Heart left ventricle (tissue), 16 donors: ENCODE results near the gene SYNE2. TPM values are rescaled to one million over a fixed set of nuclear protein-coding genes. Genes with fewer than 3 reads are reported as not detected.

Experiments used
- ATAC-seq, 4 donors: fragments of 200-7000 bp; cut with Tn5 transposase; one replicate each; pipeline ENCODE4 v1.9.1; 2020 to 2022; ENCODE audit warnings: moderate library complexity in 4 of 4, mild to moderate bottlenecking in 3 of 4, moderate number of reproducible peaks in 1 of 4
- DNase-seq, 5 donors: peaks; one replicate each; pipeline ENCODE4 v3.0.0-alpha.2; 2020
- H3K27ac ChIP-seq, 12 donors: fragments of 200-600 bp; sonication (generic) in 4 of 12; one replicate each; pipeline versions ENCODE4 v1.5.0 to v1.8.0; 2016 to 2022; ENCODE audit warnings: mild to moderate bottlenecking in 2 of 12
- H3K27me3 ChIP-seq, 9 donors: fragments of 200-600 bp; sonication (generic) in 2 of 9; one replicate each; pipeline versions ENCODE4 v1.5.1 to v1.8.0; 2016 to 2022; ENCODE audit warnings: mild to moderate bottlenecking in 3 of 9
- H3K36me3 ChIP-seq, 9 donors: fragments of 200-600 bp; sonication (generic) in 2 of 9; one replicate each; pipeline versions ENCODE4 v1.5.0 to v1.8.0; 2018 to 2022; ENCODE audit warnings: mild to moderate bottlenecking in 2 of 9
- H3K4me1 ChIP-seq, 12 donors: fragments of 200-600 bp; sonication (generic) in 4 of 12; one replicate each; pipeline versions ENCODE4 v1.5.0 to v1.8.0; 2016 to 2022; ENCODE audit warnings: mild to moderate bottlenecking in 3 of 12
- H3K4me3 ChIP-seq, 12 donors: fragments of 200-600 bp; sonication (generic) in 4 of 12; one replicate each; pipeline versions ENCODE4 v1.5.0 to v1.8.0; 2017 to 2022; ENCODE audit warnings: mild to moderate bottlenecking in 9 of 12, moderate library complexity in 4 of 12
- H3K9me3 ChIP-seq, 12 donors: fragments of 200-600 bp; sonication (generic) in 4 of 12; one replicate each; pipeline versions ENCODE4 v1.5.0 to v1.8.0; 2016 to 2022; ENCODE audit warnings: mild to moderate bottlenecking in 1 of 12
- POLR2A ChIP-seq, 2 donors: fragments of 450-650 bp; IDR thresholded peaks; one replicate each; pipeline ENCODE4 v1.6.1; 2017; ENCODE audit warnings: antibody characterized with exemption in 2 of 2, mild to moderate bottlenecking in 2 of 2, moderate library complexity in 2 of 2
- WGBS, 4 donors: extraction: QIAGEN DNeasy Blood & Tissue Kit in 2 of 4; methylation state at CpG; one replicate each; pipeline versions ENCODE4 v1.1.5 to v1.1.7; 2013 to 2018; 5-methylcytosine and 5-hydroxymethylcytosine counted together
- intact Hi-C, 10 donors: fragments of 100-400 bp; cut with DNase I; formaldehyde crosslinking; loops; one replicate each; pipeline versions ENCODE4 v1.11.1 to v1.14.2; 2022
- polyA plus RNA-seq, 2 donors: library from polyadenylated mRNA; stranded (reverse); fragments of 200-250 nt; gene quantifications; one replicate each; pipeline ENCODE4 v1.2.3, GENCODE V29; 2013
- total RNA-seq, 9 donors: library from RNA; depleted of rRNA in 2 of 9; stranded (reverse); fragments of >200 nt in 2 of 9; fragmentation: NEBNext Ultra II Directional in 3 of 9; extraction: Animal tissue kit (Norgen Biotek cat#: 25700) in 3 of 9; gene quantifications; one replicate each; pipeline versions ENCODE4 v1.1.0 to v1.2.4, GENCODE V29; 2016 to 2023
- TF ChIP-seq, protein P1 (sequence below), 12 donors: fragments of 200-600 bp; sonication (generic) in 4 of 12; IDR thresholded peaks; one replicate each; pipeline versions ENCODE4 v1.5.0 to v1.8.0; 2018 to 2022; ENCODE audit warnings: antibody characterized with exemption in 12 of 12, mild to moderate bottlenecking in 5 of 12
- donor health status: ischemic (EF 13 %, LVEDD 7.1; RV severe dilation, severe dysfunction).
- donor health status: healthy with polysubstance abuse.
- donor health status: DM: no; HTN: yes; CAD: no.
- donor health status: DM: no; HTN: no; CAD: no.
- donor health status: ischemic (EF 25% LVEDD 6.9; RV normal size, moderate dysfunction).
- donor health status: ischemic (EF 25% LVEDD 5.7; RV mildly dilated, moderate dysfunction).
- donor health status: healthy.
- donor health status: DM: yes; HTN: yes; CAD: no.
- donor health status: ischemic (EF 35%, LVEDD 5.7; RV mildly dilated, moderate dysfunction).
- donor health status: nonischemic (EF 11% LVEDD 7.7; RV severe dilation, severe dysfunction).
- donor health status: DM: yes; HTN: yes; CAD: no.
- donor health status: PGD.
- donor health status: ischemic (EF 29% LVEDD 5.4; RV normal size, mild dysfunction).
- donor health status: nonischemic (EF 23%, LVEDD 6.1; RV moderate dilation, normal function).

The SYNE2 gene
- total and polyA plus RNA-seq, 11 donors: 58.2 to 255 (median 111) TPM

DNA sequence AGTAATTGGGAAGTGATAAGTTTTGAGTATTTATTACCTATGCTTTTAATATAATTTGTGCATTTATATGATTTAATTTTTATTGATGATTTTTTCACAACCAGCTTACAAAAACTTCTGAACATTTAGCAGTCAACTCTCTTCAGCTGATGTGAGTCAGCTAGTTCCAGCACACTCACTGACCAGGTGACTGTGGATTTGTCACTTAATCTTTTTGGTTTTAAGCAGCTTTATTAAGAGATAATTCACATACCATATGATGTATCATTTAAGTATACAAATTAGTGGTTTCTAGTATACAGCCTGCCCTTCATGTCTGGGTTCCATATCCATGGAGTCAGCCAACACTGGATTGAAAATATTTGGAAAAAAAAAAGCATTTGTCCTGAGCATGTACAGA, 103.5 kb downstream of the SYNE2 start:
- no peak for DNase-seq
- intact Hi-C loops: loop anchor here in 3 of 10 donors (10.0 kb wide), 1 partner anchor 102 kb away; the partner anchor contains the start of gene SYNE2 (in 3 of the 3)

DNA sequence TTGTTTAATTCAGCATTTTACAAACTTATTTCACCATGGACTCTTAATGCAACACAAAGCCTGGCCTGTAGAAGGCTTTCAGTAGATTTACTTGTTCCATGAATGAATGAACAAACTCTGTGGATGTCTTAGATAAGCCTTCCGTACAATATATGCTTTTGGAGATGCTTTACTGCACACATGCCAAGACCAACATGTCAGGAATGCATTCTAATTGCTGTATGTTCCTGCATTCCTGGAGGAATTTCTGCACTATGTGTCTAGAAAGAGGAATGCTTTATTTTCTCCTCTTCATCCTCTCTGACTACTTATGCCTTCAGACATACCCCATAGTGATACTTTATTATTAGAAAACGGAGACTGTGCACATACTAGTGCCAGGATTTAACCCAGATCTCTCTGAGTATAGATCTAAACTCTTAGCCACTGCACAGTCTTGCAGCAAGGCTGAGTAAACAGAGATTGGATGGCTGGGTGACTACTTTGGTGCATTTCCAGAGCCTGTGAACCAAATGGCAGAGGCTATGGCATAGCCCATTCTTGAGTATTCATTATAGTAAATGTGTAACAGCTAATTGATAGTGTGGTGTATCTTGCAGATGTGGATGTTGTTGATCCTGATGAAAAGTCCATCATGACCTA, 108.2 kb downstream of the SYNE2 start:
- peaks cover 0 to 12% (median 0%) of the 10 kb centered on the region in 12 donors for H3K4me1 ChIP-seq
- intact Hi-C loops: no loop called here
- H3K9me3 ChIP-seq: no peaks in the 10 kb centered on the region
- TF ChIP-seq, protein P1, sequence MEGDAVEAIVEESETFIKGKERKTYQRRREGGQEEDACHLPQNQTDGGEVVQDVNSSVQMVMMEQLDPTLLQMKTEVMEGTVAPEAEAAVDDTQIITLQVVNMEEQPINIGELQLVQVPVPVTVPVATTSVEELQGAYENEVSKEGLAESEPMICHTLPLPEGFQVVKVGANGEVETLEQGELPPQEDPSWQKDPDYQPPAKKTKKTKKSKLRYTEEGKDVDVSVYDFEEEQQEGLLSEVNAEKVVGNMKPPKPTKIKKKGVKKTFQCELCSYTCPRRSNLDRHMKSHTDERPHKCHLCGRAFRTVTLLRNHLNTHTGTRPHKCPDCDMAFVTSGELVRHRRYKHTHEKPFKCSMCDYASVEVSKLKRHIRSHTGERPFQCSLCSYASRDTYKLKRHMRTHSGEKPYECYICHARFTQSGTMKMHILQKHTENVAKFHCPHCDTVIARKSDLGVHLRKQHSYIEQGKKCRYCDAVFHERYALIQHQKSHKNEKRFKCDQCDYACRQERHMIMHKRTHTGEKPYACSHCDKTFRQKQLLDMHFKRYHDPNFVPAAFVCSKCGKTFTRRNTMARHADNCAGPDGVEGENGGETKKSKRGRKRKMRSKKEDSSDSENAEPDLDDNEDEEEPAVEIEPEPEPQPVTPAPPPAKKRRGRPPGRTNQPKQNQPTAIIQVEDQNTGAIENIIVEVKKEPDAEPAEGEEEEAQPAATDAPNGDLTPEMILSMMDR (IDR thresholded peaks at IDR 0.05): no peak
- no peak for TF ChIP-seq POLR2A (IDR thresholded peaks at IDR 0.05)
- H3K4me3 ChIP-seq: no peak overlapping the region
- H3K27ac ChIP-seq: no peak overlapping the region
- WGBS, 4 donors: 62 to 80% (median 71%) methylated on average over 2 of the region's 2 CpGs
- H3K27me3 ChIP-seq: no peaks in the 10 kb centered on the region
- ATAC-seq: no peak
- peaks cover 0 to 40% (median 9%) of the 10 kb centered on the region in 9 donors for H3K36me3 ChIP-seq
- DNase-seq: no peak

More for the DNA sequence above, 103.5 kb downstream of the SYNE2 start:
- Histone ChIP-seq H3K4me3 (no peak overlapping the region), H3K4me1 (peaks cover 0 to 27% (median 11%) of the 10 kb centered on the region in 12 donors), H3K27ac (no peak overlapping the region), H3K27me3 (no peaks in the 10 kb centered on the region), H3K36me3 (peaks cover 0 to 36% (median 9%) of the 10 kb centered on the region in 9 donors), H3K9me3 (no peaks in the 10 kb centered on the region)
- no peak for ATAC-seq
- TF ChIP-seq POLR2A (IDR thresholded peaks at IDR 0.05): no peak
- TF ChIP-seq, protein P1 (IDR thresholded peaks at IDR 0.05): no peak

DNA sequence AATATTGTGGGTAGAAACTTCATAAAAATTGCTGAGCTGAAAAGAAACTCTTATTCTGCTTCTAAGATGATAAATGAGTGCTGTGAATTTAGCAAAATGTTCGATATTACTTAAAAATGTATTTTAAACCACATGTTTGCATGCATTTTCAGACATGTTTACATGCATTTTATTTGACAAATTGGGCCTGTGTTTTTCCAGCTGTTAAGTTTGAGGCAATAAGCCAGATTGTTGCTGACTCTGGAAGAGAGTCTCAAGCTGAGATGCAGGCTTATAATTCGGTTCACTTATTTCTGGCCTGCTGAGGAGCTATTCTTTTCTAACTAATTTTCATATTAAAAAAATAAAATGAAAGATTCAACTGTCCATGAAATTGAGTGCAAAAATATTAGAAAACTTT, 110.1 kb downstream of the SYNE2 start:
- peaks cover 0 to 36% (median 14%) of the 10 kb centered on the region in 9 donors for H3K36me3 ChIP-seq
- no peaks in the 10 kb centered on the region for H3K9me3 ChIP-seq
- DNase-seq: no peak
- WGBS, 4 donors: 65 to 80% (median 70%) methylated on average over 2 of the region's 2 CpGs
- no peak overlapping the region for H3K4me3 ChIP-seq
- H3K27me3 ChIP-seq: no peaks in the 10 kb centered on the region
- intact Hi-C loops: no loop called here
- no peak for ATAC-seq
- no peak overlapping the region for H3K27ac ChIP-seq
- TF ChIP-seq, protein P1 (IDR thresholded peaks at IDR 0.05): no peak
- TF ChIP-seq POLR2A (IDR thresholded peaks at IDR 0.05): no peak
- peaks cover 0 to 8% (median 0%) of the 10 kb centered on the region in 12 donors for H3K4me1 ChIP-seq

DNA sequence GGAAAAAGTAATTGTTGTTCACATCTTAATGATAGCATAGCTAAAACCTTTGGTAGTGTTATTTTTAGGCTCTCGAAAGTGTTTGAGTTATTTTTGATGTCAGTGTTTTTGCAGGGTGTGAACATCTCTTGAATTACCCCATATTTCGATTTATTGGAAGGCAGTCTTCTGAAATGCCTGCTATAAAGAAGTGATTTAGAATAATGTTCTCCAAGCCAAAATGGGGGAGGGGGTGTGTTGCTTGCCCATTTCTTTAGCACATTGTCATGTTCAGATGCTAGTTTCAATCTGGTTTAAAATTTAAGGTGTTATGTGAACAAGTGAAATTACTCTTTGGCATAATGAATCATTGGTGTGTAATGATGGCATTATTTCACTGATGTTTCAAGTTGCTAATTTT, 110.6 kb downstream of the SYNE2 start:
- Histone ChIP-seq H3K4me3 (no peak overlapping the region), H3K27ac (no peak overlapping the region), H3K27me3 (no peaks in the 10 kb centered on the region), H3K36me3 (peaks cover 0 to 41% (median 19%) of the 10 kb centered on the region in 9 donors), H3K9me3 (no peaks in the 10 kb centered on the region), H3K4me1 (peaks cover 0 to 7% (median 0%) of the 10 kb centered on the region in 12 donors)
- TF ChIP-seq, protein P1 (IDR thresholded peaks at IDR 0.05): no peak
- TF ChIP-seq POLR2A (IDR thresholded peaks at IDR 0.05): no peak
- DNase-seq (no peak), ATAC-seq (no peak)
- 54 to 76% (median 70%) methylated on average over 2 of the region's 2 CpGs for WGBS, 4 donors
- intact Hi-C loops: no loop called here
